K562 (cell line): ENCODE data around the gene CDC27. TPM values are rescaled to one million over a fixed set of nuclear protein-coding genes. Genes with fewer than 3 reads are reported as not detected.

Source experiments
- BRD9 ChIP-seq: fragments of 450-650 bp; IDR thresholded peaks from 2 replicates; pipeline ENCODE4 v1.6.1; 2018; ENCODE audit warnings: low read depth; ENCODE audit not compliant: partially characterized antibody
- CBFA2T2 ChIP-seq: fragments of 450-650 bp; conservative IDR thresholded peaks from 2 replicates; pipeline ENCODE4 v1.6.1; 2017; ENCODE audit warnings: mild to moderate bottlenecking
- CHD1 ChIP-seq: fragments of 200-600 bp; sonication (generic); IDR thresholded peaks from one replicate; pipeline ENCODE4 v1.6.1; 2012; ENCODE audit warnings: mild to moderate bottlenecking, moderate library complexity, low read length, inconsistent platforms
- CXXC5 ChIP-seq: fragments of 250-450 bp; sonication (Bioruptor Pico); IDR thresholded peaks from 2 replicates; pipeline ENCODE4 v1.8.0; 2022; ENCODE audit warnings: inconsistent platforms, mild to moderate bottlenecking, moderate library complexity
- EP400 ChIP-seq: fragments of 450-650 bp; IDR thresholded peaks from 2 replicates; pipeline ENCODE4 v1.6.1; 2017; ENCODE audit warnings: antibody characterized with exemption, mild to moderate bottlenecking, moderate library complexity
- ESRRB ChIP-seq: fragments of 250-450 bp; sonication (Bioruptor Pico); IDR thresholded peaks from 2 replicates; pipeline ENCODE4 v1.5.0; 2020; ENCODE audit warnings: mild to moderate bottlenecking, moderate library complexity, borderline replicate concordance
- FOS ChIP-seq: IDR thresholded peaks from 3 replicates; pipeline ENCODE4 v1.6.1; 2011; ENCODE audit not compliant: insufficient read length; ENCODE audit errors: extremely low read depth
- HNRNPK ChIP-seq: fragments of 200-400 bp; formaldehyde crosslinking; IDR thresholded peaks from one replicate; pipeline ENCODE4 v1.6.1; 2018; ENCODE audit warnings: mild to moderate bottlenecking, low read depth, low read length; ENCODE audit not compliant: poor library complexity, severe bottlenecking
- MCM3 ChIP-seq: fragments of 450-650 bp; IDR thresholded peaks from 2 replicates; pipeline ENCODE4 v1.6.1; 2016
- PRPF4 ChIP-seq: fragments of 200-400 bp; formaldehyde crosslinking; IDR thresholded peaks from one replicate; pipeline ENCODE4 v1.6.1; 2017; ENCODE audit warnings: low read length, low read depth, mild to moderate bottlenecking; ENCODE audit not compliant: insufficient read depth, poor library complexity, severe bottlenecking
- RBM14 ChIP-seq: fragments of 200-400 bp; formaldehyde crosslinking; IDR thresholded peaks from 2 replicates; pipeline ENCODE4 v1.6.1; 2018; ENCODE audit warnings: low read depth, mild to moderate bottlenecking, low read length, moderate library complexity, borderline replicate concordance; ENCODE audit not compliant: insufficient read depth
- TBP ChIP-seq: optimal IDR thresholded peaks from 2 replicates; pipeline ENCODE3; 2011; ENCODE audit warnings: low read depth, low read length, improper control_type of control experiment
- ZNF785 ChIP-seq: fragments of 250-450 bp; sonication (Bioruptor Pico); IDR thresholded peaks from 2 replicates; pipeline ENCODE4 v1.4.0; 2020; ENCODE audit warnings: mild to moderate bottlenecking
- ZNF79 ChIP-seq: fragments of 250-450 bp; sonication (Bioruptor Pico); IDR thresholded peaks from 2 replicates; pipeline ENCODE4 v1.4.0; 2020; ENCODE audit warnings: low read depth, mild to moderate bottlenecking, moderate library complexity
- polyA plus RNA-seq, 8 experiments: library from polyadenylated mRNA; depleted of rRNA in 4 of 8; stranded (reverse) in 5 of 8; unstranded in 3 of 8; fragments of >200 nt; fragmentation: Nextera tagmentation in 2 of 8; fragmentation: Illumina TruSeq in 1 of 8; extraction: Ambion mirVana in 2 of 8; extraction: Trizol in 1 of 8; gene quantifications; 2 replicates each; pipeline versions ENCODE4 v1.2.1 to v1.2.3, GENCODE V29; 2011 to 2014; ENCODE audit warnings: inconsistent platforms in 1 of 8, missing spikeins in 1 of 8
- total RNA-seq, 7 experiments: library from RNA; depleted of rRNA in 6 of 7; stranded (reverse); fragments of >200 nt in 6 of 7; fragmentation: Illumina TruSeq in 2 of 7; extraction: Trizol in 2 of 7; gene quantifications; 2 replicates each; pipeline versions ENCODE4 v1.2.1 to v1.2.3, GENCODE V29; 2011 to 2021; ENCODE audit warnings: low replicate concordance in 1 of 7
- TF ChIP-seq, protein P1 (sequence below): fragments of 450-650 bp; formaldehyde crosslinking; IDR thresholded peaks from 2 replicates; pipeline ENCODE4 v1.4.0; 2020; ENCODE audit warnings: mild to moderate bottlenecking
- TF ChIP-seq, protein P2 (sequence below): fragments of 250-450 bp; sonication (Bioruptor Pico); IDR thresholded peaks from 2 replicates; pipeline ENCODE4 v1.8.0; 2021; ENCODE audit warnings: moderate library complexity, mild to moderate bottlenecking, inconsistent platforms
- TF ChIP-seq, protein P3 (sequence below): fragments of 450-650 bp; IDR thresholded peaks from 2 replicates; pipeline ENCODE4 v1.6.1; 2017; ENCODE audit warnings: mild to moderate bottlenecking, moderate library complexity

CDC27 gene
- total and polyA plus RNA-seq, 9 of the 15 experiments (the other 6 are each of a cell fraction or from before 2014, with no cell fraction given) = 28.6 to 155 (median 94.1) TPM

DNA sequence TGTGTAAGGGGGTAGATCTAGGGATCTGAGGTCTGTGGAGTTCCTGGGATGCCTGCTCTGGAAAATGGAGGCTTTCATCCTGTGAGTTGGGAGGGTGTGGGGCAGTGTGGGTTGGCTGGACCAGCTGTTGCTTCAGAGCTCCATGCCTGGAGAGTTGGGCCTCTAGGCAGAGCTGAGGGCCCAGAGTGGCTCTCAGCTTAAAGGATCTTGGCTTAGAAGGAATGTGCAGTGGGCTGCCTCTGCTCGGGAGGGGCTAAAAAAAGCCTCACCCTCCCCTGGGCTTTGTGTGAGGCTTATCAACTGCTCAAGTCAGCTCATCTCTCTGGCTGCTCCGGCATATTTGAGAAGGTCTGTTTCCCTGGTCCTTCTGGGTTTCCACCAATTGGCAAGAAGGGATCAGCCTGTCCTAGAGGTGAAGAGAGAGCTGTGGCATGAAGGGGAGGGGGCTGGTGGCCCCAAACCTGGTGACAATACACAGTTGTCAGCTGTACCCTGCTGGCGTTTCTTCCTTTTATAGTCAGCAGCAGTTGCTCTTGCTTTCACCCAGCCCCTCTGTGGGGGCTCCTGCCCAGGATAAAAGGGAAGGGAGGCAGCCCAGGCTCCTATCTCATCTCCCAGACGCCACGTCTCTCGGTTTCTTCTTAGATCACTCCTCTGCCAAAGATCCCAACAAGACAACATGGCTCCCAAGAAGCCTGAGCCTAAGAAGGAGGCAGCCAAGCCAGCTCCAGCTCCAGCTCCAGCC is 19.8 kb upstream of the CDC27 start, which contains the start of gene MYL4 (continued):
- TF ChIP-seq ESRRB (CRISPR knock-in tag) = no peak
- TF ChIP-seq FOS = no peak
- no peak for TF ChIP-seq ZNF785 (CRISPR knock-in tag)
- TF ChIP-seq, protein P1, sequence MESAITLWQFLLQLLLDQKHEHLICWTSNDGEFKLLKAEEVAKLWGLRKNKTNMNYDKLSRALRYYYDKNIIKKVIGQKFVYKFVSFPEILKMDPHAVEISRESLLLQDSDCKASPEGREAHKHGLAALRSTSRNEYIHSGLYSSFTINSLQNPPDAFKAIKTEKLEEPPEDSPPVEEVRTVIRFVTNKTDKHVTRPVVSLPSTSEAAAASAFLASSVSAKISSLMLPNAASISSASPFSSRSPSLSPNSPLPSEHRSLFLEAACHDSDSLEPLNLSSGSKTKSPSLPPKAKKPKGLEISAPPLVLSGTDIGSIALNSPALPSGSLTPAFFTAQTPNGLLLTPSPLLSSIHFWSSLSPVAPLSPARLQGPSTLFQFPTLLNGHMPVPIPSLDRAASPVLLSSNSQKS (CRISPR knock-in tag) = no peak
- TF ChIP-seq HNRNPK = no peak
- TF ChIP-seq MCM3 = no peak
- TF ChIP-seq TBP = peak; percentile 67
- TF ChIP-seq RBM14 = no peak
- TF ChIP-seq BRD9 = no peak
- peak; percentile 30 for TF ChIP-seq CBFA2T2
- no peak for TF ChIP-seq CHD1
- no peak for TF ChIP-seq PRPF4
- TF ChIP-seq EP400 = peak; percentile 50
- no peak for TF ChIP-seq ZNF79 (CRISPR knock-in tag)
- TF ChIP-seq, protein P2, sequence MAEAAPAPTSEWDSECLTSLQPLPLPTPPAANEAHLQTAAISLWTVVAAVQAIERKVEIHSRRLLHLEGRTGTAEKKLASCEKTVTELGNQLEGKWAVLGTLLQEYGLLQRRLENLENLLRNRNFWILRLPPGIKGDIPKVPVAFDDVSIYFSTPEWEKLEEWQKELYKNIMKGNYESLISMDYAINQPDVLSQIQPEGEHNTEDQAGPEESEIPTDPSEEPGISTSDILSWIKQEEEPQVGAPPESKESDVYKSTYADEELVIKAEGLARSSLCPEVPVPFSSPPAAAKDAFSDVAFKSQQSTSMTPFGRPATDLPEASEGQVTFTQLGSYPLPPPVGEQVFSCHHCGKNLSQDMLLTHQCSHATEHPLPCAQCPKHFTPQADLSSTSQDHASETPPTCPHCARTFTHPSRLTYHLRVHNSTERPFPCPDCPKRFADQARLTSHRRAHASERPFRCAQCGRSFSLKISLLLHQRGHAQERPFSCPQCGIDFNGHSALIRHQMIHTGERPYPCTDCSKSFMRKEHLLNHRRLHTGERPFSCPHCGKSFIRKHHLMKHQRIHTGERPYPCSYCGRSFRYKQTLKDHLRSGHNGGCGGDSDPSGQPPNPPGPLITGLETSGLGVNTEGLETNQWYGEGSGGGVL = no peak
- TF ChIP-seq CXXC5 = peak; percentile 41; the same call in 1 of the 2 replicates
- TF ChIP-seq, protein P3, sequence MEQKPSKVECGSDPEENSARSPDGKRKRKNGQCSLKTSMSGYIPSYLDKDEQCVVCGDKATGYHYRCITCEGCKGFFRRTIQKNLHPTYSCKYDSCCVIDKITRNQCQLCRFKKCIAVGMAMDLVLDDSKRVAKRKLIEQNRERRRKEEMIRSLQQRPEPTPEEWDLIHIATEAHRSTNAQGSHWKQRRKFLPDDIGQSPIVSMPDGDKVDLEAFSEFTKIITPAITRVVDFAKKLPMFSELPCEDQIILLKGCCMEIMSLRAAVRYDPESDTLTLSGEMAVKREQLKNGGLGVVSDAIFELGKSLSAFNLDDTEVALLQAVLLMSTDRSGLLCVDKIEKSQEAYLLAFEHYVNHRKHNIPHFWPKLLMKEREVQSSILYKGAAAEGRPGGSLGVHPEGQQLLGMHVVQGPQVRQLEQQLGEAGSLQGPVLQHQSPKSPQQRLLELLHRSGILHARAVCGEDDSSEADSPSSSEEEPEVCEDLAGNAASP = no peak
